CD4-positive, alpha-beta memory T cell (primary cell): ENCODE data around the gene HGD. TPM values are rescaled to one million over a fixed set of nuclear protein-coding genes. Genes with fewer than 3 reads are reported as not detected.
A peak's percentile ranks its signal among the peaks of the same experiment; 100 is the strongest.
"Not testable (repeated sequence)": the region's sequence is repeated elsewhere in the genome, so short reads cannot be mapped to it uniquely, and the experiment has no call there.

Experiments used
- CTCF ChIA-PET: fragments of 350-600 bp; sonication (Branson Sonifier 250); formaldehyde crosslinking; loops from one replicate; lab custom pipeline; 2021; ENCODE audit warnings: inconsistent platforms; ENCODE audit not compliant: partially characterized antibody; lab: Charles Lee
- POLR2A ChIA-PET: fragments of 350-600 bp; sonication (Branson Sonifier 250); formaldehyde crosslinking; loops from one replicate; lab custom pipeline; 2021; ENCODE audit not compliant: partially characterized antibody; lab: Charles Lee
- DNase-seq, 5 donors: peaks; one replicate each; pipeline versions ENCODE4 v3.0.0 to v3.0.0-alpha.2; 2020 to 2022; ENCODE audit warnings: mixed read lengths in 1 of 5
- H3K27ac ChIP-seq: one replicate; pipeline ENCODE4 v1.7.0; 2013; ENCODE audit warnings: low read depth, low read length
- H3K27me3 ChIP-seq: 2 replicates; pipeline ENCODE4 v1.7.0; 2013; ENCODE audit warnings: mild to moderate bottlenecking, low read length, moderate library complexity; ENCODE audit not compliant: insufficient read depth
- H3K36me3 ChIP-seq: 2 replicates; pipeline ENCODE4 v1.7.0; 2013; ENCODE audit warnings: mild to moderate bottlenecking, low read length, moderate library complexity; ENCODE audit not compliant: insufficient read depth
- H3K4me1 ChIP-seq: 2 replicates; pipeline ENCODE4 v1.7.0; 2013; ENCODE audit warnings: mild to moderate bottlenecking, low read length, moderate library complexity; ENCODE audit not compliant: insufficient read depth
- H3K4me3 ChIP-seq, 2 donors: one replicate each; pipeline ENCODE4 v1.7.0; 2013; ENCODE audit warnings: low read length in 2 of 2, mild to moderate bottlenecking in 1 of 2
- H3K9me3 ChIP-seq, 2 donors: one replicate each; pipeline ENCODE4 v1.7.0; 2013; ENCODE audit warnings: low read length in 2 of 2, control low read depth in 1 of 2; ENCODE audit not compliant: control insufficient read depth in 1 of 2
- H3K27ac Mint-ChIP-seq, 7 donors: one replicate each; pipeline ENCODE4 v1.8.0; 2020 to 2021; ENCODE audit warnings: mixed read lengths in 7 of 7, mild to moderate bottlenecking in 6 of 7, inconsistent platforms in 3 of 7, moderate library complexity in 3 of 7
- H3K27me3 Mint-ChIP-seq, 2 donors: one replicate each; pipeline ENCODE4 v1.8.0; 2020 to 2021; ENCODE audit warnings: mixed read lengths in 2 of 2
- H3K36me3 Mint-ChIP-seq, 2 donors: one replicate each; pipeline ENCODE4 v1.8.0; 2020 to 2021; ENCODE audit warnings: mixed read lengths in 2 of 2, inconsistent platforms in 1 of 2, mild to moderate bottlenecking in 1 of 2
- H3K4me1 Mint-ChIP-seq, 4 donors: one replicate each; pipeline ENCODE4 v1.8.0; 2020 to 2021; ENCODE audit warnings: mixed read lengths in 4 of 4, mild to moderate bottlenecking in 1 of 4
- H3K4me3 Mint-ChIP-seq, 8 donors: one replicate each; pipeline ENCODE4 v1.8.0; 2020 to 2021; ENCODE audit warnings: mixed read lengths in 8 of 8, mild to moderate bottlenecking in 7 of 8, moderate library complexity in 6 of 8, inconsistent platforms in 3 of 8
- H3K9me3 Mint-ChIP-seq, 8 donors: one replicate each; pipeline ENCODE4 v1.8.0; 2020 to 2021; ENCODE audit warnings: mixed read lengths in 8 of 8, mild to moderate bottlenecking in 5 of 8, inconsistent platforms in 3 of 8, moderate library complexity in 1 of 8
- intact Hi-C: fragments of 100-400 bp; cut with micrococcal nuclease; formaldehyde crosslinking; loops from one replicate; pipeline ENCODE4 v1.15.1; 2023
- polyA plus RNA-seq, 2 donors: library from polyadenylated mRNA; unstranded; fragments of 300-500 nt; fragmentation: Illumina TruSeq; gene quantifications; one replicate each; pipeline ENCODE4 v1.2.3, GENCODE V29; 2021
- total RNA-seq, 2 experiments: library from RNA; stranded (reverse); gene quantifications; one replicate each; pipeline ENCODE4 v1.2.3, GENCODE V29; 2021

Gene HGD
- 1 to 10 TPM; 2.6 to 3.0 TPM for total RNA-seq
- polyA plus RNA-seq = not detected

GRCh38 chr3:120682095-120682681, at the start of gene HGD:
HGD (minus strand) TSS chr3:120682239; CDS start chr3:120682111, 128 bp downstream.
- ChIA-PET CTCF (no interaction called here), POLR2A (interaction anchor here (0.5 kb wide), 1 partner anchor 37 kb away, joined by 3 read pairs; no protein-coding TSS in a partner anchor)
- intact Hi-C loops = no loop called here
- Histone ChIP-seq H3K27me3 (no peaks in the 10 kb centered on the region), H3K4me3 (no peak within 1 kb of the TSS), H3K9me3 (no peaks in the 10 kb centered on the region), H3K27ac (no peak within 1 kb of the TSS), H3K4me1 (peaks cover 8% of the 10 kb centered on the region), H3K36me3 (no peaks in the 10 kb centered on the region)
- Mint-ChIP-seq H3K4me3 (no peak within 1 kb of the TSS), H3K4me1 (peaks cover 0 to 5% (median 4%) of the 10 kb centered on the region in 4 donors), H3K36me3 (peaks cover 13 to 19% of the 10 kb centered on the region in 2 donors), H3K9me3 (peaks cover 0 to 11% (median 5%) of the 10 kb centered on the region in 8 donors), H3K27ac (peak within 1 kb of the TSS in 1 of 7 donors; percentile 83), H3K27me3 (peaks cover 0 to 1% of the 10 kb centered on the region in 2 donors)
- DNase-seq = no peak

- intact Hi-C loops = no loop called here
- CTCF ChIA-PET = interaction anchor here (1.4 to 2.1 kb wide), 2 partner anchors 10 to 174 kb away, joined by 3 to 8 read pairs; no protein-coding TSS in a partner anchor
Observed at GRCh38 chr3:120730576-120731542, 48.8 kb upstream of the HGD start.

GRCh38 chr3:120726791-120727190, 44.8 kb upstream of the HGD start:
- ChIA-PET CTCF (no interaction called here), POLR2A (no interaction called here)
- H3K27ac Mint-ChIP-seq = peak overlapping the region in 2 of 7 donors; percentile 34 to 61
- Histone ChIP-seq H3K4me1 (no peaks in the 10 kb centered on the region), H3K27ac (no peak overlapping the region), H3K9me3 (no peaks in the 10 kb centered on the region), H3K4me3 (no peak overlapping the region), H3K36me3 (no peaks in the 10 kb centered on the region), H3K27me3 (no peaks in the 10 kb centered on the region)
- no peak for DNase-seq
- H3K4me3 Mint-ChIP-seq = no peak overlapping the region
- H3K36me3 Mint-ChIP-seq = peaks cover 22 to 35% of the 10 kb centered on the region in 2 donors
- no peaks in the 10 kb centered on the region for H3K27me3 Mint-ChIP-seq
- H3K4me1 Mint-ChIP-seq = peaks cover 3 to 11% (median 8%) of the 10 kb centered on the region in 4 donors
- peaks cover 0 to 2% (median 0%) of the 10 kb centered on the region in 8 donors for H3K9me3 Mint-ChIP-seq
- intact Hi-C loops = no loop called here

More at GRCh38 chr3:120730576-120731542, 48.8 kb upstream of the HGD start:
- POLR2A ChIA-PET = interaction anchor here (2.1 to 2.9 kb wide), 2 partner anchors 11 to 12 kb away, joined by 9 to 12 read pairs; partner anchors contain the start of genes GTF2E1 and RABL3
- H3K27me3 Mint-ChIP-seq = no peaks in the 10 kb centered on the region
- H3K27ac Mint-ChIP-seq = peak overlapping the region in 5 of 7 donors; percentile 25 to 77 (median 60)
- H3K27me3 ChIP-seq = no peaks in the 10 kb centered on the region
- H3K4me1 ChIP-seq = no peaks in the 10 kb centered on the region
- H3K36me3 ChIP-seq = no peaks in the 10 kb centered on the region
- peaks cover 3 to 16% (median 8%) of the 10 kb centered on the region in 4 donors for H3K4me1 Mint-ChIP-seq
- no peak overlapping the region for H3K27ac ChIP-seq
- H3K4me3 ChIP-seq = no peak overlapping the region
- H3K36me3 Mint-ChIP-seq = peaks cover 18 to 25% of the 10 kb centered on the region in 2 donors
- peaks cover 0 to 11% (median 1%) of the 10 kb centered on the region in 8 donors for H3K9me3 Mint-ChIP-seq
- no peak for DNase-seq
- H3K9me3 ChIP-seq = no peaks in the 10 kb centered on the region
- no peak overlapping the region for H3K4me3 Mint-ChIP-seq

GRCh38 chr3:120719167-120719834, 37.3 kb upstream of the HGD start:
- Mint-ChIP-seq H3K9me3 (peaks cover 0 to 12% (median 10%) of the 10 kb centered on the region in 8 donors), H3K36me3 (peaks cover 16 to 30% of the 10 kb centered on the region in 2 donors), H3K4me1 (peaks cover 0 to 46% (median 35%) of the 10 kb centered on the region in 4 donors), H3K27ac (peak overlapping the region; percentile 87 to 97 (median 96)), H3K4me3 (peak overlapping the region; percentile 83 to 92 (median 88))
- H3K27me3 Mint-ChIP-seq, H3K36me3 ChIP-seq, H3K9me3 ChIP-seq, H3K27me3 ChIP-seq: not testable (repeated sequence)
- DNase-seq = peak; percentile 80 to 87 (median 85)
- intact Hi-C loops = loop anchor here (1.0 to 10.0 kb wide), 4 partner anchors 23 to 154 kb away; partner anchors contain the start of genes GTF2E1, NDUFB4 and RABL3
- peak overlapping the region; percentile 50 for H3K27ac ChIP-seq
- peaks cover 30% of the 10 kb centered on the region for H3K4me1 ChIP-seq
- CTCF ChIA-PET = interaction anchor here (0.7 to 3.1 kb wide), 7 partner anchors 23 to 160 kb away, joined by 3 to 10 read pairs (median 6); partner anchors contain the start of genes GTF2E1, NDUFB4 and RABL3
- POLR2A ChIA-PET = interaction anchor here (0.7 to 4.9 kb wide), 14 partner anchors 9 to 624 kb away, joined by 3 to 51 read pairs (median 4); partner anchors contain the start of genes GTF2E1, LRRC58, NDUFB4 and RABL3
- H3K4me3 ChIP-seq = peak overlapping the region; percentile 50 to 53

- H3K4me1 ChIP-seq = peaks cover 7% of the 10 kb centered on the region
- H3K36me3 ChIP-seq = peaks cover 5% of the 10 kb centered on the region
- H3K4me3 ChIP-seq = no peak overlapping the region
- intact Hi-C loops = loop anchor here (10.0 kb wide), 1 partner anchor 148 kb away; no protein-coding TSS in a partner anchor
- Mint-ChIP-seq H3K27me3 (no peaks in the 10 kb centered on the region), H3K36me3 (peaks cover 11 to 17% of the 10 kb centered on the region in 2 donors), H3K9me3 (no peaks in the 10 kb centered on the region), H3K27ac (peak overlapping the region in 1 of 7 donors; percentile 14), H3K4me1 (peaks cover 4 to 17% (median 13%) of the 10 kb centered on the region in 4 donors), H3K4me3 (no peak overlapping the region)
- no peak for DNase-seq
- no peaks in the 10 kb centered on the region for H3K9me3 ChIP-seq
- ChIA-PET POLR2A (interaction anchor here (1.1 kb wide), 1 partner anchor 29 kb away, joined by 3 read pairs; the partner anchor contains the start of genes GTF2E1 and RABL3), CTCF (interaction anchor here (1.0 kb wide), 1 partner anchor 146 kb away, joined by 3 read pairs; no protein-coding TSS in a partner anchor)
- no peak overlapping the region for H3K27ac ChIP-seq
- no peaks in the 10 kb centered on the region for H3K27me3 ChIP-seq
Observed at GRCh38 chr3:120713262-120713661, 31.2 kb upstream of the HGD start.

GRCh38 chr3:120710369-120710768, 28.3 kb upstream of the HGD start:
- H3K27me3 ChIP-seq = no peaks in the 10 kb centered on the region
- ChIA-PET POLR2A (interaction anchor here (0.7 to 2.4 kb wide), 3 partner anchors 8 to 32 kb away, joined by 3 to 6 read pairs (median 3); partner anchors contain the start of genes GTF2E1 and RABL3), CTCF (no interaction called here)
- H3K27me3 Mint-ChIP-seq = no peaks in the 10 kb centered on the region
- H3K4me1 ChIP-seq = no peaks in the 10 kb centered on the region
- H3K4me3 ChIP-seq = no peak overlapping the region
- no peak overlapping the region for H3K4me3 Mint-ChIP-seq
- no peaks in the 10 kb centered on the region for H3K9me3 ChIP-seq
- peaks cover 5% of the 10 kb centered on the region for H3K36me3 ChIP-seq
- H3K27ac ChIP-seq = no peak overlapping the region
- no peaks in the 10 kb centered on the region for H3K9me3 Mint-ChIP-seq
- no peak for DNase-seq
- H3K36me3 Mint-ChIP-seq = peaks cover 24 to 36% of the 10 kb centered on the region in 2 donors
- H3K4me1 Mint-ChIP-seq = peaks cover 4 to 13% (median 5%) of the 10 kb centered on the region in 4 donors
- no peak overlapping the region for H3K27ac Mint-ChIP-seq
- intact Hi-C loops = loop anchor here (10.0 kb wide), 1 partner anchor 146 kb away; no protein-coding TSS in a partner anchor
